NAMALWA (cell line): Measurements from ENCODE around the gene KCNMB1.
"Not testable (repeated sequence)": the region's sequence is repeated elsewhere in the genome, so short reads cannot be mapped to it uniquely, and the experiment has no call there.

Experiments
- DNase-seq: peaks from one replicate; pipeline ENCODE4 v3.0.0-alpha.2; 2015; ENCODE audit warnings: low spot score

KCNMB1 gene

GRCh38 chr5:170376526-170376925 is 12.6 kb downstream of the KCNMB1 start:
- DNase-seq, result not testable (repeated sequence)

- DNase-seq, result no peak
These were observed 13.9 kb downstream of the KCNMB1 start for GRCh38 chr5:170375283-170375682.

GRCh38 chr5:170372971-170373370 is 16.2 kb downstream of the KCNMB1 start:
- no peak for DNase-seq

- DNase-seq, result no peak
These were observed 20.6 kb downstream of the KCNMB1 start for GRCh38 chr5:170368586-170368985.

GRCh38 chr5:170366276-170366675 is 22.9 kb downstream of the KCNMB1 start:
- no peak for DNase-seq

GRCh38 chr5:170365831-170366230 is 23.3 kb downstream of the KCNMB1 start:
- DNase-seq, result no peak

GRCh38 chr5:170365011-170365410 is 24.2 kb downstream of the KCNMB1 start:
- no peak for DNase-seq

- no peak for DNase-seq
These were observed 25.5 kb downstream of the KCNMB1 start for GRCh38 chr5:170363671-170364070.

GRCh38 chr5:170362656-170363055 is 26.5 kb downstream of the KCNMB1 start:
- no peak for DNase-seq

- DNase-seq, result no peak
These were observed 27.1 kb downstream of the KCNMB1 start for GRCh38 chr5:170362102-170362501.

- DNase-seq, result peak; percentile 16
These were observed 27.6 kb downstream of the KCNMB1 start for GRCh38 chr5:170361616-170362015.

- no peak for DNase-seq
These were observed 28.1 kb downstream of the KCNMB1 start for GRCh38 chr5:170361116-170361515.

- DNase-seq, result no peak
These were observed 28.5 kb downstream of the KCNMB1 start for GRCh38 chr5:170360709-170361108.

- DNase-seq, result no peak
These were observed 31.2 kb downstream of the KCNMB1 start for GRCh38 chr5:170357955-170358444.

GRCh38 chr5:170355601-170356098 is 33.5 kb downstream of the KCNMB1 start:
- DNase-seq, result no peak

- no peak for DNase-seq
These were observed 35.2 kb downstream of the KCNMB1 start for GRCh38 chr5:170353961-170354360.

GRCh38 chr5:170353011-170353761 is 36.0 kb downstream of the KCNMB1 start:
- DNase-seq, result no peak

- DNase-seq, result no peak
These were observed 41.0 kb downstream of the KCNMB1 start for GRCh38 chr5:170348137-170348633.

GRCh38 chr5:170347022-170347567 is 42.1 kb downstream of the KCNMB1 start:
- no peak for DNase-seq

GRCh38 chr5:170345971-170346370 is 43.2 kb downstream of the KCNMB1 start:
- DNase-seq, result no peak

- no peak for DNase-seq
These were observed 46.0 kb downstream of the KCNMB1 start for GRCh38 chr5:170343177-170343576.

- DNase-seq, result no peak
These were observed 46.9 kb downstream of the KCNMB1 start for GRCh38 chr5:170342153-170342725.

- DNase-seq, result no peak
These were observed 47.6 kb downstream of the KCNMB1 start for GRCh38 chr5:170341545-170341944.
